H1 (cell line): Measurements from ENCODE around the gene RASGRP3. TPM values are rescaled to one million over a fixed set of nuclear protein-coding genes. Genes with fewer than 3 reads are reported as not detected.

ENCODE experiments used
- CTCF ChIA-PET: fragments of 300-600 bp; sonication (Branson Sonifier 250); formaldehyde crosslinking; loops from one replicate; lab custom pipeline; 2021; ENCODE audit not compliant: partially characterized antibody; lab: Charles Lee
- POLR2A ChIA-PET: fragments of 300-600 bp; sonication (Branson Sonifier 250); formaldehyde crosslinking; loops from one replicate; lab custom pipeline; 2021; ENCODE audit warnings: inconsistent platforms; ENCODE audit not compliant: partially characterized antibody; lab: Charles Lee
- DNase-seq, 2 experiments: peaks; one replicate each; pipeline versions ENCODE4 v3.0.0 to v3.0.0-alpha.2; 2010 to 2022; ENCODE audit warnings: low spot score in 2 of 2, low read depth in 1 of 2, mixed read lengths in 1 of 2
- FAIRE-seq: peaks from 2 replicates; lab custom pipeline; 2011; peaks lifted over from hg19 to GRCh38; lab: Jason Lieb, UNC
- H2AFZ ChIP-seq: 2 replicates; pipeline ENCODE4 v1.8.1; 2012; ENCODE audit warnings: low read length, inconsistent platforms
- H2AK5ac ChIP-seq: 2 replicates; pipeline ENCODE4 v1.6.1; 2013; ENCODE audit warnings: low read depth, low read length
- H2BK120ac ChIP-seq: replicated peaks from 2 replicates; pipeline ENCODE3; 2013; ENCODE audit warnings: low read depth, low read length, inconsistent platforms
- H2BK12ac ChIP-seq: 2 replicates; pipeline ENCODE4 v1.6.1; 2013; ENCODE audit warnings: low read depth, low read length
- H2BK15ac ChIP-seq: 2 replicates; pipeline ENCODE4 v1.6.1; 2013; ENCODE audit warnings: low read length
- H2BK20ac ChIP-seq: 2 replicates; pipeline ENCODE4 v1.6.1; 2013; ENCODE audit warnings: low read length
- H2BK5ac ChIP-seq: 2 replicates; pipeline ENCODE4 v1.6.1; 2013; ENCODE audit warnings: low read depth, low read length
- H3K14ac ChIP-seq: 2 replicates; pipeline ENCODE4 v1.6.1; 2013; ENCODE audit warnings: inconsistent platforms; ENCODE audit not compliant: insufficient read length
- H3K18ac ChIP-seq: 2 replicates; pipeline ENCODE4 v1.6.1; 2013; ENCODE audit warnings: low read length; ENCODE audit errors: extremely low read depth
- H3K23ac ChIP-seq: 2 replicates; pipeline ENCODE4 v1.6.1; 2013; ENCODE audit warnings: inconsistent platforms; ENCODE audit not compliant: insufficient read length
- H3K23me2 ChIP-seq: 2 replicates; pipeline ENCODE4 v1.6.1; 2013; ENCODE audit warnings: low read depth, low read length
- H3K27ac ChIP-seq: 2 replicates; pipeline ENCODE4 v1.6.1; 2011; ENCODE audit warnings: low read depth, low read length, inconsistent platforms
- H3K27me3 ChIP-seq, 4 experiments: replicated peaks in 1 of 4; 1 replicate in 1 of 4; 2 replicates in 3 of 4; pipeline versions ENCODE4 v1.6.1 to v1.8.1; 2011 to 2013; ENCODE audit warnings: low read length in 3 of 4, mild to moderate bottlenecking in 3 of 4, inconsistent platforms in 2 of 4, mixed read lengths in 2 of 4, moderate library complexity in 1 of 4; ENCODE audit not compliant: control insufficient read depth in 3 of 4, insufficient read depth in 3 of 4; ENCODE audit errors: extremely low read depth in 1 of 4
- H3K36me3 ChIP-seq, 4 experiments: 2 replicates each; pipeline versions ENCODE4 v1.6.1 to v1.8.1; 2011 to 2013; ENCODE audit warnings: mild to moderate bottlenecking in 4 of 4, low read length in 3 of 4, moderate library complexity in 2 of 4, control low read depth in 1 of 4, inconsistent platforms in 1 of 4; ENCODE audit not compliant: insufficient read depth in 4 of 4, control insufficient read depth in 2 of 4
- H3K4ac ChIP-seq: replicated peaks from 2 replicates; pipeline ENCODE3; 2013; ENCODE audit warnings: low read length, low read depth, mixed read lengths, inconsistent platforms; ENCODE audit not compliant: insufficient read length
- H3K4me1 ChIP-seq, 4 experiments: replicated peaks in 1 of 4; 1 replicate in 1 of 4; 2 replicates in 3 of 4; pipeline versions ENCODE4 v1.6.1 to v1.8.1; 2011 to 2013; ENCODE audit warnings: low read length in 3 of 4, inconsistent platforms in 2 of 4, mixed read lengths in 1 of 4; ENCODE audit not compliant: insufficient read depth in 4 of 4, control insufficient read depth in 3 of 4
- H3K4me2 ChIP-seq, 2 experiments: 2 replicates each; pipeline versions ENCODE4 v1.6.1 to v1.8.1; 2011 to 2013; ENCODE audit warnings: low read depth in 2 of 2, low read length in 2 of 2, control low read depth in 1 of 2, inconsistent platforms in 1 of 2, mild to moderate bottlenecking in 1 of 2; ENCODE audit not compliant: insufficient read depth in 1 of 2
- H3K4me3 ChIP-seq, 4 experiments: fragments of 200-600, 300-600 bp in 1 of 4; sonication (generic), shearing (Covaris generic), sonication (Bioruptor Twin) in 1 of 4; 2 replicates each; pipeline versions ENCODE4 v1.5.1 to v1.8.1; 2011 to 2016; ENCODE audit warnings: low read length in 4 of 4, low read depth in 3 of 4, control low read depth in 2 of 4, inconsistent platforms in 2 of 4, mild to moderate bottlenecking in 2 of 4, mixed read lengths in 1 of 4, moderate library complexity in 1 of 4; ENCODE audit not compliant: insufficient read depth in 2 of 4; ENCODE audit errors: extremely low read depth in 1 of 4
- H3K56ac ChIP-seq: replicated peaks from 2 replicates; pipeline ENCODE3; 2013; ENCODE audit warnings: low read depth, mild to moderate bottlenecking, mixed read lengths, low read length, inconsistent platforms; ENCODE audit not compliant: insufficient read length
- H3K79me1 ChIP-seq: 2 replicates; pipeline ENCODE4 v1.6.1; 2013; ENCODE audit warnings: low read depth, low read length, control low read depth
- H3K79me2 ChIP-seq, 2 experiments: 2 replicates each; pipeline versions ENCODE4 v1.6.1 to v1.8.1; 2012 to 2013; ENCODE audit warnings: low read length in 2 of 2, mild to moderate bottlenecking in 2 of 2, inconsistent platforms in 1 of 2; ENCODE audit not compliant: insufficient read depth in 2 of 2, control insufficient read depth in 1 of 2
- H3K9ac ChIP-seq, 4 experiments: replicated peaks in 1 of 4; 1 replicate in 1 of 4; 2 replicates in 3 of 4; pipeline versions ENCODE4 v1.6.1 to v1.8.1; 2011 to 2013; ENCODE audit warnings: low read depth in 3 of 4, low read length in 3 of 4, control low read depth in 2 of 4, mild to moderate bottlenecking in 2 of 4, moderate library complexity in 2 of 4, inconsistent platforms in 1 of 4; ENCODE audit errors: extremely low read depth in 1 of 4
- H3K9me3 ChIP-seq, 2 experiments: 2 replicates each; pipeline versions ENCODE4 v1.6.1 to v1.8.1; 2012 to 2013; ENCODE audit warnings: mild to moderate bottlenecking in 2 of 2, moderate library complexity in 2 of 2, control low read depth in 1 of 2, inconsistent platforms in 1 of 2, low read depth in 1 of 2, low read length in 1 of 2, mixed read lengths in 1 of 2; ENCODE audit not compliant: insufficient read depth in 2 of 2
- H4K20me1 ChIP-seq, 2 experiments: replicated peaks in 1 of 2; 2 replicates each; pipeline versions ENCODE3 to v1.8.1; 2011 to 2013; ENCODE audit warnings: inconsistent platforms in 2 of 2, low read length in 2 of 2, mild to moderate bottlenecking in 1 of 2; ENCODE audit not compliant: insufficient read depth in 2 of 2, control insufficient read depth in 1 of 2
- H4K5ac ChIP-seq: 2 replicates; pipeline ENCODE4 v1.6.1; 2013; ENCODE audit warnings: low read length, low read depth, mixed read lengths, inconsistent platforms; ENCODE audit not compliant: insufficient read length
- H4K8ac ChIP-seq: 2 replicates; pipeline ENCODE4 v1.8.0; 2013; ENCODE audit warnings: mild to moderate bottlenecking, moderate library complexity, low read length, inconsistent platforms; ENCODE audit not compliant: insufficient read depth; ENCODE audit errors: extremely low read depth
- H4K91ac ChIP-seq: replicated peaks from 2 replicates; pipeline ENCODE3; 2013; ENCODE audit warnings: low read length, mixed read lengths, inconsistent platforms; ENCODE audit not compliant: insufficient read length
- ASH2L ChIP-seq: fragments of 200-600, 300-600 bp; sonication (generic); IDR thresholded peaks from one replicate; pipeline ENCODE4 v1.7.1; 2017; ENCODE audit warnings: low read length
- BCL11A ChIP-seq, 2 experiments: IDR thresholded peaks; one replicate each; pipeline ENCODE4 v1.6.1; 2011; ENCODE audit warnings: low read depth in 2 of 2, low read length in 2 of 2, mild to moderate bottlenecking in 2 of 2
- CREB1 ChIP-seq: IDR thresholded peaks from 2 replicates; pipeline ENCODE4 v1.6.1; 2012; ENCODE audit warnings: inconsistent platforms
- GTF2F1 ChIP-seq: IDR thresholded peaks from 2 replicates; pipeline ENCODE4 v1.6.1; 2012; ENCODE audit warnings: low read depth, low read length, improper control_type of control experiment, borderline replicate concordance
- JUN ChIP-seq: IDR thresholded peaks from 2 replicates; pipeline ENCODE4 v1.6.1; 2011; ENCODE audit warnings: low read depth, mild to moderate bottlenecking, improper control_type of control experiment, low read length
- KDM5A ChIP-seq: fragments of 200-600 bp; IDR thresholded peaks from 2 replicates; pipeline ENCODE4 v1.7.1; 2012; ENCODE audit warnings: mild to moderate bottlenecking, low read length, inconsistent platforms, mixed read lengths
- NRF1 ChIP-seq: IDR thresholded peaks from 2 replicates; pipeline ENCODE4 v1.6.1; 2011; ENCODE audit warnings: mild to moderate bottlenecking, low read depth, low read length, improper control_type of control experiment
- POLR2A ChIP-seq, 2 experiments: IDR thresholded peaks; 1 replicate in 1 of 2; 2 replicates in 1 of 2; pipeline ENCODE4 v1.6.1; 2011; ENCODE audit warnings: low read depth in 2 of 2, low read length in 2 of 2, mild to moderate bottlenecking in 2 of 2; ENCODE audit errors: control extremely low read depth in 1 of 2
- POLR2AphosphoS5 ChIP-seq: IDR thresholded peaks from 2 replicates; pipeline ENCODE4 v1.6.1; 2011; ENCODE audit warnings: low read depth, low read length
- POU5F1 ChIP-seq: IDR thresholded peaks from 2 replicates; pipeline ENCODE4 v1.6.1; 2011; ENCODE audit warnings: low read depth, mild to moderate bottlenecking, low read length, moderate library complexity
- RBBP5 ChIP-seq: IDR thresholded peaks from 2 replicates; pipeline ENCODE4 v1.7.1; 2012; ENCODE audit warnings: low read depth, mild to moderate bottlenecking, inconsistent platforms, low read length, moderate library complexity, borderline replicate concordance
- RNF2 ChIP-seq: fragments of 200-900, 300-1000 bp; sonication (generic); IDR thresholded peaks from 2 replicates; pipeline ENCODE4 v1.7.1; 2016; ENCODE audit warnings: borderline replicate concordance, low read depth, mild to moderate bottlenecking, antibody characterized with exemption, low read length; ENCODE audit not compliant: poor library complexity, severe bottlenecking; ENCODE audit errors: missing control alignments
- SIRT6 ChIP-seq: IDR thresholded peaks from one replicate; pipeline ENCODE4 v1.7.1; 2012; ENCODE audit warnings: low read length, inconsistent platforms
- SUZ12 ChIP-seq: fragments of 200-600 bp; sonication (generic); IDR thresholded peaks from 2 replicates; pipeline ENCODE4 v1.6.1; 2012; ENCODE audit warnings: mild to moderate bottlenecking, inconsistent platforms, low read length, moderate library complexity, mixed read lengths
- TAF1 ChIP-seq: IDR thresholded peaks from 2 replicates; pipeline ENCODE4 v1.6.1; 2011; ENCODE audit warnings: mild to moderate bottlenecking, low read depth, low read length
- WGBS, 2 experiments: shearing (Covaris generic) in 1 of 2; methylation state at CpG; one replicate each; pipeline versions ENCODE4 v1.1.6 to v1.1.7; 2013 to 2015; ENCODE audit warnings: low lambda C conversion rate in 2 of 2, mixed read lengths in 2 of 2, inconsistent platforms in 1 of 2, low coverage in 1 of 2, missing lambda C conversion rate in 1 of 2; ENCODE audit not compliant: insufficient replicate concordance in 2 of 2, insufficient coverage in 1 of 2, insufficient read length in 1 of 2; ENCODE audit errors: extremely low coverage in 1 of 2, missing lambda C conversion rate in 1 of 2; 5-methylcytosine and 5-hydroxymethylcytosine counted together
- polyA plus RNA-seq, 7 experiments: library from polyadenylated mRNA; depleted of rRNA in 3 of 7; stranded (reverse) in 5 of 7; unstranded in 2 of 7; fragments of >200 nt in 5 of 7; fragments of 200-250 nt in 2 of 7; gene quantifications; 1 replicate in 5 of 7; 2 replicates in 1 of 7; 4 replicates in 1 of 7; pipeline versions ENCODE4 v1.2.1 to v1.2.3, GENCODE V29; 2011 to 2013; ENCODE audit warnings: missing spikeins in 2 of 7, mixed read lengths in 2 of 7
- total RNA-seq: library from RNA; stranded (reverse); fragmentation: NEBNext Ultra II Directional; extraction: Animal tissue kit (Norgen Biotek cat#: 25700); gene quantifications from 2 replicates; pipeline ENCODE4 v1.2.1, GENCODE V29; 2021
- TF ChIP-seq, protein P1 (sequence below): IDR thresholded peaks from 2 replicates; pipeline ENCODE4 v1.6.1; 2012; ENCODE audit warnings: inconsistent platforms

The RASGRP3 gene
- total and polyA plus RNA-seq, 2 of the 8 experiments (the other 6 are each of a cell fraction or from before 2014, with no cell fraction given) = 0.06 TPM; not detected in 1

DNA sequence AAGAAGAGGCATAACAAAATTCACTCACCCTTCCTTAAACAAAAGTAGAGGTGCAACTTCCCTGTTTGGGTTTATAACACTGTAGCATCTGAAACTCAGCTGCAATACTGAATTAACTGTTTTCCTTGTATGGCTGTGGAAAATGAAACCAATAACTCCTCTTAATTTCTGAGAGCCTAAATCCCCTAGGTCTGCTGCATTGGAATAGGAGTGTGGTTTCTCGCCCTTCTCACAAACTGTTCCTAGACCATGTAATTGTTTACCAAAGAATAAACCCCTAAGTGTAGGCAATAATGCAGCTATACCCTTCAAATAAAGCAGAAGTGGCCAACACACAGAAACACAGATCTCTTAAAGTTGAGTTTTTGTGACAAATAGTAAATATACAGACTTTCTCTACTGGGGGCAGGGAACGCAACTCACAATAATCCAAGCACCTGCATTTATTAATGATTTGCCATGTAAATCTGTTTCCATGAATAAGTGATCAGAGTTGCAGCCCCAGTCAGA, 52.0 kb downstream of the RASGRP3 start:
- Histone ChIP-seq H3K4me2 (no peak overlapping the region), H3K14ac (no peak overlapping the region), H2AFZ (no peak overlapping the region), H3K23me2 (no peaks in the 10 kb centered on the region), H3K23ac (no peak overlapping the region), H3K36me3 (no peaks in the 10 kb centered on the region), H3K79me2 (no peaks in the 10 kb centered on the region), H3K79me1 (no peaks in the 10 kb centered on the region), H2BK120ac (no peak overlapping the region), H3K4me3 (no peak overlapping the region), H2BK5ac (no peak overlapping the region), H2BK12ac (no peak overlapping the region), H2AK5ac (no peak overlapping the region), H3K9ac (no peak overlapping the region), H2BK15ac (no peak overlapping the region), H3K9me3 (no peaks in the 10 kb centered on the region), H4K91ac (no peak overlapping the region), H4K8ac (no peak overlapping the region), H3K56ac (no peak overlapping the region), H4K20me1 (no peaks in the 10 kb centered on the region), H3K27me3 (no peaks in the 10 kb centered on the region), H3K4me1 (no peaks in the 10 kb centered on the region), H3K18ac (no peak overlapping the region), H3K27ac (no peak overlapping the region), H3K4ac (no peak overlapping the region), H2BK20ac (no peak overlapping the region), H4K5ac (no peak overlapping the region)
- WGBS, 2 experiments = 95% methylated on average over 2 of the region's 2 CpGs; no CpG with 5 or more reads in 1 of the 2 experiments
- ChIA-PET POLR2A (no interaction called here), CTCF (no interaction called here)
- DNase-seq (no peak), FAIRE-seq (no peak)
- TF ChIP-seq RNF2 = no peak
- no peak for TF ChIP-seq GTF2F1
- TF ChIP-seq SIRT6 = no peak
- TF ChIP-seq, protein P1, sequence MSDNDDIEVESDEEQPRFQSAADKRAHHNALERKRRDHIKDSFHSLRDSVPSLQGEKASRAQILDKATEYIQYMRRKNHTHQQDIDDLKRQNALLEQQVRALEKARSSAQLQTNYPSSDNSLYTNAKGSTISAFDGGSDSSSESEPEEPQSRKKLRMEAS = no peak
- no peak for TF ChIP-seq POU5F1
- TF ChIP-seq JUN = no peak
- no peak for TF ChIP-seq CREB1
- no peak for TF ChIP-seq ASH2L
- no peak for TF ChIP-seq TAF1
- no peak for TF ChIP-seq POLR2AphosphoS5
- no peak for TF ChIP-seq NRF1
- no peak for TF ChIP-seq KDM5A
- no peak for TF ChIP-seq POLR2A (IDR thresholded peaks at IDR 0.05; ENCODE audit: control extremely low read depth in 1 of 2, low read depth in 2 of 2, low read length in 2 of 2)
- no peak for TF ChIP-seq RBBP5
- no peak for TF ChIP-seq SUZ12
- no peak for TF ChIP-seq BCL11A (IDR thresholded peaks at IDR 0.05; ENCODE audit: low read depth in 2 of 2, low read length in 2 of 2)
